Hematopoietic multipotent progenitor cell treated with erythropoietin and hydrocortisone succinate and interleukin-3 and kit ligand, for 4 days (in vitro differentiated cells): Measurements from ENCODE around the gene MSX1.

Experiments
- DNase-seq: peaks from one replicate; pipeline ENCODE4 v3.0.0-alpha.2; 2015

Gene MSX1

DNA sequence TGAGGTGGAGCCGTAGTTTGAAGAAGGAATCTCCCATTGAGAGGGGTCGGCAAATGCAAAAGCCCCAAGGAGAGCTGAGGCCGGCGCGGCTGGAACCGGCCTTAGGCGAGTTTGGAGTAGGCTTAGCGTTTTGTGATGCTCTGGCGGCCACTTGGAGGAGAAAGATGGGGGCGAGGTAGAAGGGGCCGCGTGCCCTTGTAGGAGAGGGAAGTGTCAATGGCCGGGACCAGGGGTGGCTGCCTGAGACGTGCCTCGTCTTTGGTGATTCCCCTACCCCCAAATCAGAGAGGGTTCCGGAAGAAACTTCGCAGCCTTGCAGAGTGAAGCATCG is 11.7 kb downstream of the MSX1 start:
- no peak for DNase-seq

GRCh38 chr4:4871573-4872313 is 12.3 kb downstream of the MSX1 start:
- DNase-seq = no peak

DNA sequence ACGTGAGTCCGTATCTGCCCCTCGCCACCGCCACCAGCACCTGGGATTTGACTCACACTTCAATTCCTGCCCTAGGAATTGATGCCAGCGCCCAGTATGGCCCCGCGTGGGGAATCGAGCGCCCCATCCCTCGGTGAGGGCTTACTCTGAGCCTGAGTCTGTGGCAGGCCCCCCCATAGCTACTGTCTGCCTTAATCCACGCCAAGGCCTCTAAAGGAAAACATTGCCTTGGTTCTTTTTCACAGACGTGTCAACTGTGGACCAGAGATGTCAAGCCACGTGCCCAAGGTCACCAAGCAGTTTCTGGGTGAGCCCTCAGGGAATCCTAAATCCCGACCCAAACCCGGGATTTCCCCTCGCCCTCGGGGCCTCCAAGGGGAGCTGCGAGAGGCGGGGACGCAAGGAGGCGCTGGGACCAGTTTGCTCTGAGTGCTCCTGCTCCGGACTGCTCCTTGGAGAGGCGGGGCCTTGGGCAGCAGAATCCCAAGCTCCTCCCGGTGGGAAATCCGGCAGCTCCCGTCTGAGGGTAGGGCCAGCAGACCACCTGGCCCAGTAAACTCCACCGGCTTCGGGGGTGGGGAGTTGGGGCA is 12.9 kb downstream of the MSX1 start:
- no peak for DNase-seq

DNA sequence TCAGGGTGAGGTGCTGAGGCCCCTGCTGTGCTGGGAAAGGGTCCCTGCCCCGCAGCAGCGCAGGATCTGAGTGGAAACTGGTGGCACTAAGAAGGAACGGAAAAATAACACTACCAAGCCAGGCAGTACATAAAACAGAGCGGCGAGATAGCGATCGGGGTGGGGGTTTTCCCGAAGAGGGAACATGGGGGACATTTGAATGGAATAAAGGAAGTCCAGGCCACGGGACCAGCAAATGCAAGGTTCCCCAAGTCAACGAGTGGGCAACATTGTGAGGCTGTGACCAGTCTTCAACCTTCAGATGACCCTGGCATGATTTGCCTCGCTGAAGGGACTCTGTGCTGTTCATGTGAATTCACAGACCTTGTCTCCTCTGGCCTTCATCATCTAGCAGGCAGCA is 13.7 kb downstream of the MSX1 start:
- no peak for DNase-seq

DNA sequence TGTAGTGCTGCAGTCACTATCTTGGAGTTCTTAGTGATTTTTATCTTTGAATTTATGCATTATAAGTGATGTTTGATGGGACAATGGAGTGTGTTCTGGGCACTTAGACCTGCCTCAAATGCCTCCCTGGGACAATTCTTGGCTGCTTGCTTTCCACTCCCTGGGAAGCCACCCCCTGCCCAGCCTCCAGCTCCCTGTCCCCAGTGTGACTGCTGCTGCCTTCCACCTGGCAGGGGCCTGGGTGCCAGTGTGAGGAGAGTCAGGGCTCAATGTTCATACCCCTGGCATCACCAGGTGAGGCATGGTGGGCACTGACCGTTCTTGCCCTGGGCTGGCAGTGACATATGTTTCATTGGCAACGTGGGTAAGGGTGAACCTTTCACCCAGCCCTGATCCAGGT is 14.8 kb downstream of the MSX1 start:
- DNase-seq = no peak

GRCh38 chr4:4875147-4875546 is 15.7 kb downstream of the MSX1 start:
- DNase-seq = no peak

DNA sequence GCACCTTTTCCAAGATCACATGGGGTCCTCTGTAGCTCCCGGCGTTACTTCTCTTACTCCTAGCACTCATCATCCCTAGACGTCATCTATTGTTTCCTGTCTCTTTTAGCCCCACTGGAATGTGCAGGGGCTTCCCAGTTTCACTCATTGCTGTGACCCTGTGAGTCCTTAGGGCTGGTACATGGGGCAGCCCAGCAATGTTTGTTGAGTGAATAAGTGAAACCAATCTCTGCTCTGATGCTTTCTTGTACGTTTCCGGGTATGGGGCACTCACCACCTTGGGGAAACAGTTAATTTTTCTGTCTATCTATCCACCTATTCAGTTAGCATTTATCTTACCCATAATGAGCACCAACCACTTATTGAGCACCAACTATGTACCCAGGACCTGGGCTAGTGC is 16.1 kb downstream of the MSX1 start:
- DNase-seq = no peak

GRCh38 chr4:4876945-4877661 is 17.6 kb downstream of the MSX1 start:
- DNase-seq = no peak

DNA sequence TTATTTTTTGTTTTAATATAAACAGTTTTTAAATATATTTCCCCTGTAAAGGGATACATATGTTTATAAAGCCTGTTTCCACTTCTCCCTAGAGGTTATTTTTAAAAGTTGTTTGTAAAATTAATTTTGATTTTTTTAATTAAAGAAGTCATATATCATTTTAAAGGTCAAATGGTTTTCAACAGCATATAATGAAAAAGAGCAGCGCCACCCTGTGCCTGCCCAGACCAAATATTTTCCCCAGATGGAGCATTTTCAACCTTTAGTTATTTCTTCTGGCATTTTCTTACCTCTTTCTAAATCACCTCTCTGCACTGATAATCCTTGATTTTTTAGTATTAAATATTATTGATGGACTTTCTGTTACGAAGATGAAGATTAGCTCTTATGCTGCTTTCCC is 21.0 kb downstream of the MSX1 start:
- DNase-seq = no peak

GRCh38 chr4:4881432-4881831 is 22.0 kb downstream of the MSX1 start:
- no peak for DNase-seq

GRCh38 chr4:4884611-4885010 is 25.1 kb downstream of the MSX1 start:
- DNase-seq = no peak

GRCh38 chr4:4887426-4887825 is 28.0 kb downstream of the MSX1 start:
- no peak for DNase-seq

DNA sequence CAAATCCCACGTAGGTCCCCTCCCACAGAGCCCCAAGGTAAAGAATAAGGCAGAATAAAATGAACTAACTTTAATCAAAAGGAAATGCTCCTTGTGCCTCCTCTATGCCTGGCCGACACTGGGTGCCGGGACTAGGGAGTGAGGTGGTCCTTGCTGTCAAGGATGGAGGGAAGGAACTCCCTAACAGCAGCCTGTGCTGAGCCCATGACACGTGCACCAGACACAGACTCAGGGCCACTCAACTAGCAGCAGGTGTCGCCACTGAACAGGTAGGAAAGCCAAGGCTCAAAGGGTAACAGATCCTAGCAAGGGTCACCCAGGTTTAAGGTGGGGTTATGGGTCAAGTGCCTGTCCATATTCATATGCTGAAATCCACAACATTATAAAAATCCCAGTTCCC is 29.2 kb downstream of the MSX1 start:
- no peak for DNase-seq

DNA sequence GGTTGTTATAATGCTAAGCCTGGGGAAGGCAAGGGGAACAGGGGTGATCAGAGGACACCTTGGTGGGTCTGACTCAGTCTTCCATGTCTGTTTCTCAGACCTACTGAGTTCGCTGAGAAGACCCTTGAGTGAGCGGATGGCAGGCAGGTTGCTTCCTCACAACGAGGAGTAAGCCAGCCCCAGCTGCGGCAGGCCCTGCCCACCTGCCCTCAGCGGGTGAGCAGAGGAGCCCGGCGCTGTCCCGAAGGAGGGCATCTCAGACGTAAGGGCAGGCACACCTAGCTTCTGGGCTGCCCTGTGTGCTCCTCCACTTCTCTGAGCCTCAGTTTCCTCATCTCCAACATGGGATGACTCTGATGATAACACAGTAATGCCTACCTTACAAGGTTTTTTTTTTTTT is 30.3 kb downstream of the MSX1 start:
- no peak for DNase-seq

DNA sequence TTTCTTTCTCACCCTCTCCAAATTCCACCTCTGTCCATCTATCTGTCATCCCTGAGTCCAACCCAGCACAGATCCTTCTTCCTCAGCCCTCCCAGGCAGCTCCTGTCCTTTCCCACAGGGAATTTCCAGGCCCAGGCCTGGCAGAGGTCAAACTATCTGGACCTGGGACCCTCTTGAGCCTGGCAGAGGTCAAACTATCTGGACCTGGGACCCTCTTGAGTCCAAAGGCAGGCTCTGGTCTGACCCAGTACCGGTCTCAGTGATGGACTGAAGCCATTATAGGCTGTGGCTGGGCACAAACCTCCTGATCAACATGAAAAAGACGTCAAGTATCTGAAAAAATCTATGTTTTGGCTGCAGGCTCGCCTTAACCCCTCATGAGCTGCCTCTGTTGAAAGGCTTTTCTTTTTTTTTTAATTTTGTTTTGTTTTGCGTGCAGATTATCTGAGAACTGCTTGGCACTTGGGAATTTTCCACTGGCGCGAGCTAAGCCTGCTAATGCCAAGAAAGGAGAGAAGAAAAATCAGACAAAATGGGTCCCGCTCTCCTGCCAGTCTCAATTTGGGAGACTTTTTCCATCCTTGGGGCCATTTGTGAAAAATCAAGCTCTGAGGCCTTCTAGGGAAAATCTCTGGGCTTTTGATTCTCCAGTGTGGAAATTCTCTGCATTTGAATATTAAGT is 31.2 kb downstream of the MSX1 start:
- no peak for DNase-seq

DNA sequence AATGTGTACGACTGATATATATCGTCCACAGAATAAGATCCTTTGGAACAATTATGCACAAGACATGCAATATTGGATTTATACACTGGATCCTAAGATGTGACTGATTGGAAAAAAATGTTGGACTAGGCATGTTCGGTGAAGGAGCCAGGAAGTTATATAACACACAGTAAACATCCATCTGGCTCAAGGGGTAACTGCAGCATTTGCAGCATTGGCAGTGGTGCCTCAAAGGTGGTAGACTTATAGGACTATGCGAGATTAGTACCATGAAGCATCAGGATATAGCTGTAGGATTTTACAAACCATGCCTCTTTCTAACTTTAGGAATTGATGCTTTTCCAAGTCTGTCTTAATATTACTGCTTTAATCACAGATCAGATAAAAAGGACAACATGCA is 34.3 kb downstream of the MSX1 start:
- no peak for DNase-seq

GRCh38 chr4:4899202-4899925 is 39.9 kb downstream of the MSX1 start:
- DNase-seq = no peak

- DNase-seq = peak; percentile 44
Observed at GRCh38 chr4:4901877-4902276, 42.4 kb downstream of the MSX1 start.

DNA sequence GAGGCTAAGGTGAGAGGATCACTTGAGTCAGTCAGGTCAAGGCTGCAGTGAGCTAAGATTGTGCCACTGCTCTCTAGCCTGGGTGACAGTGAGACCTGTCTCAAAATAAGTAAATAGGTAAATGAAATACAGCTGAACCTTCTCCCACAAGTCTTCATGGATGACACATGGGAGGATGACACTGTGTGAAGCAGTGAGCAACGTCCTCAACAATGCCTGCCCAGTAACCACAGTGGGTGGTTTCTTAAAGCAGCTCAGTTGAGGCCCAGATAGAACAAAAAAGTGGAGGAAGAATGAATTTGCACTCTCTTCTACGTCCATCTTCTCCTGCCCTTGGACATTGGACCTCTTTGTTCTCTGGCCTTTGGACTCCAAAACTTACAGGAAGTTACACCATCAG is 52.7 kb downstream of the MSX1 start:
- DNase-seq = no peak

GRCh38 chr4:4913147-4913561 is 53.7 kb downstream of the MSX1 start:
- DNase-seq = no peak
